ENCODE measurements around the gene PHF2.

The PHF2 gene

GRCh38 chr9:93541005-93541404 lies 35.4 kb upstream of the PHF2 start:
- TF ChIP-seq CTCF (IDR thresholded peaks at IDR 0.05; ENCODE audit: low read depth, low read length, missing control alignments), result no peak
- no peak for DNase-seq (ENCODE audit: low read depth)
- H3K4me3 ChIP-seq (ENCODE audit: low read depth, low read length), result no peak overlapping the region

- DNase-seq (ENCODE audit: low read depth), result no peak
- TF ChIP-seq CTCF (IDR thresholded peaks at IDR 0.05; ENCODE audit: low read depth, low read length, missing control alignments), result no peak
- H3K4me3 ChIP-seq (ENCODE audit: low read depth, low read length), result no peak overlapping the region
Measured at GRCh38 chr9:93541581-93542349, 34.6 kb upstream of the PHF2 start.

GRCh38 chr9:93543117-93543516 lies 33.3 kb upstream of the PHF2 start:
- H3K4me3 ChIP-seq (ENCODE audit: low read depth, low read length), result no peak overlapping the region
- DNase-seq (ENCODE audit: low read depth), result no peak
- TF ChIP-seq CTCF (IDR thresholded peaks at IDR 0.05; ENCODE audit: low read depth, low read length, missing control alignments), result no peak

- no peak for TF ChIP-seq CTCF (IDR thresholded peaks at IDR 0.05; ENCODE audit: low read depth, low read length, missing control alignments)
- no peak overlapping the region for H3K4me3 ChIP-seq (ENCODE audit: low read depth, low read length)
- no peak for DNase-seq (ENCODE audit: low read depth)
Measured at GRCh38 chr9:93546356-93546755, 30.0 kb upstream of the PHF2 start.

- no peak for TF ChIP-seq CTCF (IDR thresholded peaks at IDR 0.05; ENCODE audit: low read depth, low read length, missing control alignments)
- H3K4me3 ChIP-seq (ENCODE audit: low read depth, low read length), result no peak overlapping the region
- DNase-seq (ENCODE audit: low read depth), result no peak
Measured at GRCh38 chr9:93549611-93550010, 26.8 kb upstream of the PHF2 start.

GRCh38 chr9:93552923-93553322 lies 23.5 kb upstream of the PHF2 start:
- TF ChIP-seq CTCF (IDR thresholded peaks at IDR 0.05; ENCODE audit: low read depth, low read length, missing control alignments), result no peak
- H3K4me3 ChIP-seq (ENCODE audit: low read depth, low read length), result no peak overlapping the region
- no peak for DNase-seq (ENCODE audit: low read depth)

GRCh38 chr9:93555370-93555769 lies 21.0 kb upstream of the PHF2 start:
- no peak for TF ChIP-seq CTCF (IDR thresholded peaks at IDR 0.05; ENCODE audit: low read depth, low read length, missing control alignments)
- H3K4me3 ChIP-seq (ENCODE audit: low read depth, low read length), result no peak overlapping the region
- DNase-seq (ENCODE audit: low read depth), result no peak

Data from GM12864 (cell line).